Effector memory CD8-positive, alpha-beta T cell (primary cell): ENCODE measurements around the gene EEF1A2.
A peak's percentile ranks its signal among the peaks of the same experiment; 100 is the strongest.
"Not testable (repeated sequence)": the region's sequence is repeated elsewhere in the genome, so short reads cannot be mapped to it uniquely, and the experiment has no call there.

ENCODE experiments used
- ATAC-seq: fragments of 150-1000 bp; cut with Tn5 transposase; replicated peaks from 2 replicates; pipeline ENCODE4 v1.10.0; 2021; ENCODE audit warnings: mild to moderate bottlenecking, moderate library complexity
- DNase-seq, 3 experiments: peaks; one replicate each; pipeline ENCODE4 v3.0.0; 2021
- H3K27ac Mint-ChIP-seq, 2 donors: one replicate each; pipeline ENCODE4 v1.8.0; 2022; ENCODE audit warnings: mild to moderate bottlenecking in 2 of 2, mixed read lengths in 2 of 2, moderate library complexity in 2 of 2
- H3K27me3 Mint-ChIP-seq, 2 donors: one replicate each; pipeline ENCODE4 v1.8.0; 2022; ENCODE audit warnings: mixed read lengths in 2 of 2
- H3K36me3 Mint-ChIP-seq: one replicate; pipeline ENCODE4 v1.8.0; 2022; ENCODE audit warnings: mild to moderate bottlenecking, moderate library complexity, mixed read lengths; ENCODE audit not compliant: insufficient read depth
- H3K4me1 Mint-ChIP-seq, 2 donors: one replicate each; pipeline ENCODE4 v1.8.0; 2022; ENCODE audit warnings: low read depth in 2 of 2, mixed read lengths in 2 of 2
- H3K4me3 Mint-ChIP-seq, 2 donors: one replicate each; pipeline ENCODE4 v1.8.0; 2022; ENCODE audit warnings: mild to moderate bottlenecking in 2 of 2, mixed read lengths in 2 of 2, moderate library complexity in 2 of 2
- H3K9me3 Mint-ChIP-seq, 2 donors: one replicate each; pipeline ENCODE4 v1.8.0; 2022; ENCODE audit warnings: mixed read lengths in 2 of 2

Gene EEF1A2

DNA sequence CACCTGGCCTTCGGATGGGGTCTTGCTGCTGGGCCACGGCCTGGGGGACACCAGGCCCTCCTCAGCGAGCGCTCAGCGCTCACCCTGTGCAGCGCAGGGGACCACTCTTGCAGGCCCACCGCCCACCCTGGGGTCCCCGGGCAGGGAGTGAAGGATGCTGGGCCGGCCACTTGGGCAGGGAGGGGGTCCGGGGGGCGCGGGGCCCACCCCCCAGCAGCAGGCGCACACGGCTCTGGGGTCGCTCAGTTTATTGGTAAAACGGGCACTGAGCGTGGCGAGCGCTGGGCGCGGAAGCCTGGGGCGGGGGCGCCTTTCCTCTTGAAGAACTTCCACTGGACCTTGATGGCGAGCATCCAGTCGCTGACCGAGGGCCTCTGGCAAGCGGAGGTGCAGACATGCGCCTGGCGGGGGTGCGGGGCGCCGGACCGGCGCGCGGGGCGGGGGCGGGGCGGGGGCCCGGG, 11.1 kb downstream of the EEF1A2 start:
- Mint-ChIP-seq H3K36me3 (peaks cover 3% of the 10 kb centered on the region), H3K27ac (no peak overlapping the region), H3K27me3 (peaks cover 11 to 66% of the 10 kb centered on the region in 2 donors), H3K4me3 (no peak overlapping the region), H3K4me1 (peaks cover 3 to 4% of the 10 kb centered on the region in 2 donors), H3K9me3 (no peaks in the 10 kb centered on the region)
- DNase-seq = no peak
- no peak for ATAC-seq

DNA sequence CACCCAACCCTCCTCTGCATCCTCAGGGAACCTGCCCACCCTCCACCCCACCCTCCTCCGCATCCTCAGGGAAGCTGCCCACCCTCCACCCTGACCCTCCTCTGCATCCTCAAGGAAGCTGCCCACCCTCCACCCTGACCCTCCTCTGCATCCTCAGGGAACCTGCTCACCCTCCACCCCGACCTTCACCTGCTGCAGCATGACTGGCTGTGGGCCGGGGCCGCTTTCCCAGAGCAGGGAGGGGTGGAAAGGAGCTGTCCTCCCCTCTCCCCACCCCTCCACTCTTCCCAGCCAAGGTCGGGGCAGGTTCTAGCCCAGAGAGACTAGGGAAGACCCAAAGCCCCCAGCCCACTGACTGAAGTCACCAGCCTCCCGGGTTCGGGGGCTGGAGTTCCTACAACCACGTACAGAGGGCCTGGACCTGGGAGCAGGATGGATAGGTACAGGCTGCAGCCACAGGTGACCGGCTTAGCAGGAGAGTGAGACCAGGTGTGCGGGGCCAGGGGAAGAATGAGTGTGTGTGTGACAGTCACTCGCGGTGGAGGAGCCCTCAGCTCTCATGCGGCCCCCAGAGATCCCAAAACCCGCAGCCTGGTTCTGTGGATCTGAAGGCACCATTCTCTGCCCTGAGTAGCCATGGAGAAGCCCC, 11.6 kb downstream of the EEF1A2 start:
- no peak overlapping the region for H3K4me3 Mint-ChIP-seq
- no peak for ATAC-seq
- DNase-seq = no peak
- peaks cover 3 to 4% of the 10 kb centered on the region in 2 donors for H3K4me1 Mint-ChIP-seq
- no peak overlapping the region for H3K27ac Mint-ChIP-seq
- no peaks in the 10 kb centered on the region for H3K9me3 Mint-ChIP-seq
- peaks cover 3% of the 10 kb centered on the region for H3K36me3 Mint-ChIP-seq
- H3K27me3 Mint-ChIP-seq = peaks cover 17 to 72% of the 10 kb centered on the region in 2 donors

DNA sequence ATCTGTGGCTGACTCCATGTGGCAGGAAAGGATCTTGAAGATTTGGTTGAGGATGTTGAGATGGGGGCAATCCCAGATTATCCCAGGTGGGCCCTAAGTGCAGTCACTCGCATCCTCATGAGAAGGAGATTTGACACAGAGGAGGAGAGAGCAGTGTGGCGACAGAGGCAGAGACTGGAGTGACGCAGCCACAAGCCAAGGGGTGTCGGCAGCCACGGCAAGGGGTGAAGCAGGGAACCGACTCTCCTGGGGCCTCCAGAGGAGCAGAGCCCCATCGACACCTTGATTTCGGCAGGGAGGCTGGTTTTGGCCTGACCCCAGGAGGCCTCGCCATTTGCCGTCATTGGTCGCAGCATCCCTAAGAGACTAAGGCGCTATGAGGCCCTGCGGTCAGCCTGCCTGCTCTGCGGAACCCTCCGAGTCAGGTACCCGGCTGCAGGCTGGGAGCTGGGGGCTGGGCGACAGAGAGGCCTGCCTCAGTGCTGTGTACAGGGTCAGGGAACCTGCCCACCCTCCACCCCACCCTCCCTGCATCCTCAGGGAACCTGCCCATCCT, 12.5 kb downstream of the EEF1A2 start:
- ATAC-seq (no peak), DNase-seq (no peak)
- Mint-ChIP-seq H3K9me3 (no peaks in the 10 kb centered on the region), H3K27ac (no peak overlapping the region), H3K27me3 (peaks cover 22 to 74% of the 10 kb centered on the region in 2 donors), H3K4me3 (no peak overlapping the region), H3K36me3 (peaks cover 3% of the 10 kb centered on the region), H3K4me1 (peaks cover 3 to 4% of the 10 kb centered on the region in 2 donors)

DNA sequence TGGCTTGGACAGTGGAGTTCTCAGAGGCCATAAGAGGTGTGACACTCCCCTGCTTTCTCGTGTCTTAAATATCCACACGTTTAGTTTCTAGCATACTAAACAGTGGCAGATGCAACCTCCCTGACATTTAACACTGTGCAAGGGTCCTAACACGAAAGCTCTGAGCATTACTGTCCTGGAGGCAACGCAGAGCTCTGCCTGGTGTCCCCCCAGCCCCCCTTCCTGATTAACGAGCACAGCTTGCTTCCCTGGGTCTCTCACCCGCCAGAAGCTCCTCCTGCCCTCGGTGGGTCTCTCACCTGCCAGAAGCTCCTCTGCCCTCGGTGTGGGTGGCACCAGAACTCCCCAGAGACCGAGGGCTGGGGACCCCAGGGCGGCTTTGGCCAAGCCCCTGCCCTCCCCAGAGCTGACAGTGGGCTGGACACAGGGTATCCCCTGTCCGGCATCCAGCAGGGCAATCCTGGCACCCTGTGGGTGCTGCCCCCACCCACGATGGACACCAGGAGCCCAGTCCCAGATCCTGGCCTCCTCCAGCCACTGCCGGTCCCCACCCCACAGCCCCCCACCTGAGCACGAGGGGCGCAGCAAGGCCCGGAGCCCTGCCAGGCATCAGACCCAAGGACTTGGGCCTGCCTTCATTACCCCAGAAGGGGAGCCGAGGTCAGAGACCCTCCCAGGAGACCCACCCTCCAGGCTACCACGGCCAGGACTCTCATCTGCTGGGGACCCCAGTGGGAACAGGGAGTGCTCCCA, 14.1 kb downstream of the EEF1A2 start:
- H3K27ac Mint-ChIP-seq = no peak overlapping the region
- H3K9me3 Mint-ChIP-seq = no peaks in the 10 kb centered on the region
- H3K27me3 Mint-ChIP-seq = peaks cover 31 to 71% of the 10 kb centered on the region in 2 donors
- ATAC-seq = no peak
- no peak overlapping the region for H3K4me3 Mint-ChIP-seq
- no peak for DNase-seq
- peaks cover 3 to 4% of the 10 kb centered on the region in 2 donors for H3K4me1 Mint-ChIP-seq
- peaks cover 3% of the 10 kb centered on the region for H3K36me3 Mint-ChIP-seq

DNA sequence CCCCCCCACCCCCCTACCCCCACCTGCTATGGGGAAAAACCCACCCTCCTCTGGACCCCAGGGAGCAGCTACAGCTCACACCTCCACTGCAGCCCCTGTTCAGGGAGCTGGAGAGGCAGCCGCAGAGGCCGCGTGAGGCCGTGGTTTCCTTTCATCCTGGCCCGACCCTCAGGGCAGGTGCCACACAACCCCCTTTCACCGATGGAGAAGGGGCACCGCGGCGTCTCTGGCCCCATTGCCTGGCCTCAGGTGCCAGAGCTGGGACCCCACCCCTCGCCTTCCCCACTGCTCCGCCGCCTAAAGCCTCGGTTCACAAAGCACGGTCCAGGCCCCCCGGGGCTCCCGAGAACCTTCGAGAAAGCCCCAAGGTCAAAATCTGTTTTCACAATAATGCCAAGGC, 14.6 kb downstream of the EEF1A2 start:
- H3K4me3 Mint-ChIP-seq = no peak overlapping the region

DNA sequence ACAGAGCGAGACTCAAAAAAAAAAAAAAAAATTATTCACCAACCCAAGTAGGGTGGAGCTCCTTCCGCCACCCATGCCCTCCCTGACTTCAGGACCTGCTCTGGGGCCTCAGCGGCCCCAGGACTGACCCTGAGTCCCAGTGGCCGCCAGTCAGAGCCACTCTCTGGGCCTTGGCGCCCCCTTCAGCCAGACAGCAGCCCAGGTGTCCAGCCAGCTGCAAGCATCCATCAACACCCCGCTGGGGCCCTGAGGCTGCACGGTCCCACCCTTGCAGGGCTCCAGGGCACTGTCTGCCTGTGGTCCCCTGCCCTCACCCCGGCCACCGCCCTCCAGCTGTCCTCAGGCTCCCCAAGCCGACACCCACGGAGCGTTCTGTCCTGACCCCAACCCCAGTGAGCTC, 15.0 kb downstream of the EEF1A2 start:
- Mint-ChIP-seq H3K27ac (no peak overlapping the region), H3K36me3 (peaks cover 3% of the 10 kb centered on the region), H3K27me3 (peaks cover 31 to 66% of the 10 kb centered on the region in 2 donors), H3K4me1 (peaks cover 3 to 4% of the 10 kb centered on the region in 2 donors), H3K4me3 (no peak overlapping the region), H3K9me3 (no peaks in the 10 kb centered on the region)
- ATAC-seq (no peak), DNase-seq (no peak)

More for the DNA sequence above, 14.6 kb downstream of the EEF1A2 start:
- Mint-ChIP-seq H3K9me3 (no peaks in the 10 kb centered on the region), H3K27me3 (peaks cover 31 to 67% of the 10 kb centered on the region in 2 donors), H3K27ac (no peak overlapping the region), H3K36me3 (peaks cover 3% of the 10 kb centered on the region), H3K4me1 (peaks cover 3 to 4% of the 10 kb centered on the region in 2 donors)
- DNase-seq (no peak), ATAC-seq (no peak)

DNA sequence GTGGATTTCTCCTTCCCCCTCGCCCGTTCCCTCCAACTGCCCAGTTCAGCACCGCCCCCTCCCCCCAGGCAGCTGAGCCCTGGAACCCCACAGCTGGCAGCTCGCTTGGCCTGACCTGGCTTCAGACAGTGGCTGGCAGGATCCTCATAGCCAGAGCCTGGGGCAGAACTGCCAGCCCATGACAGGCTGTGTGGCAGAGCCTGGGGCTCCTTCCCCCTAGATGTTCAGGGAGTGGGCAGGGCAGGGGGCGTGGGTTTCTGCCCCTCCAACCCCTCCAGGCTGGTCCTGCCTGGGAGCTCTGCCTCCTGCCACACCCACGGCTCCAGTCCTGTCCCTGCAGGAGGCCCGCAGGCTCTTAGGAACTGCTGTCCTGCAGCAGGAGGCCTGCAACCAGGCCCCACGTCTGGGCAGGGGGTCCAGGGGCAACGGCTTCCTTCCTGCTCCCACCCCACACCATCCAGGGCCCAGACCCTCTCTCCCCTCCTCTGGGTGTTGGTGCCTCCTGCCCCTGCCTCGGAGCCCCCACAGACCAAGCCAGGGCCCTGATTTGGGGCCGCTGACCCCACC, 16.8 kb downstream of the EEF1A2 start:
- peaks cover 3 to 4% of the 10 kb centered on the region in 2 donors for H3K4me1 Mint-ChIP-seq
- H3K4me3 Mint-ChIP-seq = no peak overlapping the region
- DNase-seq (no peak), ATAC-seq (no peak)
- H3K27ac Mint-ChIP-seq = peak overlapping the region in 1 of 2 donors; percentile 53
- peaks cover 3% of the 10 kb centered on the region for H3K36me3 Mint-ChIP-seq
- H3K9me3 Mint-ChIP-seq = no peaks in the 10 kb centered on the region
- H3K27me3 Mint-ChIP-seq = peaks cover 46 to 77% of the 10 kb centered on the region in 2 donors

DNA sequence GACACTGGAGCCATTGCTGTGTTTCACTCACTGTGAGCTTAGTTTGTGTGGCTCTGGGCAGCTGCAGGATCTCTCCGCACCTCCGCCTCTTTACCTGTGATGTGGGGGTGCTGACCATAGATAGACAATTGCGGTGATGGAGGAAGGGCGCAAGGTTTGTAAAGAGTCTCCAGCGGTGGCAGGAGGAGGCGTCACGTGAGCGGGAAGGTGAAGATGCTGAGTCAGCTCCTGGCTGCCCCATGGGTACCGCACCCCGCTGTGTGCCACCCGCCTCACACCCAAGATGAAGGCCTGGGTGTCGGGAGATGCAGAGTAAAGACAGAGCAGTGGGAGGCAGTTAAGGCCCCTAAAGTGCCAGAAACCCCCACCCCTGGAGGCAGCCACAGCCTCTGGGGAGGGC, 17.4 kb downstream of the EEF1A2 start:
- ATAC-seq = no peak
- peak overlapping the region in 1 of 2 donors; percentile 53 for H3K27ac Mint-ChIP-seq
- H3K9me3 Mint-ChIP-seq = no peaks in the 10 kb centered on the region
- peaks cover 3 to 4% of the 10 kb centered on the region in 2 donors for H3K4me1 Mint-ChIP-seq
- peaks cover 3% of the 10 kb centered on the region for H3K36me3 Mint-ChIP-seq
- no peak for DNase-seq
- H3K4me3 Mint-ChIP-seq = no peak overlapping the region
- peaks cover 51 to 81% of the 10 kb centered on the region in 2 donors for H3K27me3 Mint-ChIP-seq

DNA sequence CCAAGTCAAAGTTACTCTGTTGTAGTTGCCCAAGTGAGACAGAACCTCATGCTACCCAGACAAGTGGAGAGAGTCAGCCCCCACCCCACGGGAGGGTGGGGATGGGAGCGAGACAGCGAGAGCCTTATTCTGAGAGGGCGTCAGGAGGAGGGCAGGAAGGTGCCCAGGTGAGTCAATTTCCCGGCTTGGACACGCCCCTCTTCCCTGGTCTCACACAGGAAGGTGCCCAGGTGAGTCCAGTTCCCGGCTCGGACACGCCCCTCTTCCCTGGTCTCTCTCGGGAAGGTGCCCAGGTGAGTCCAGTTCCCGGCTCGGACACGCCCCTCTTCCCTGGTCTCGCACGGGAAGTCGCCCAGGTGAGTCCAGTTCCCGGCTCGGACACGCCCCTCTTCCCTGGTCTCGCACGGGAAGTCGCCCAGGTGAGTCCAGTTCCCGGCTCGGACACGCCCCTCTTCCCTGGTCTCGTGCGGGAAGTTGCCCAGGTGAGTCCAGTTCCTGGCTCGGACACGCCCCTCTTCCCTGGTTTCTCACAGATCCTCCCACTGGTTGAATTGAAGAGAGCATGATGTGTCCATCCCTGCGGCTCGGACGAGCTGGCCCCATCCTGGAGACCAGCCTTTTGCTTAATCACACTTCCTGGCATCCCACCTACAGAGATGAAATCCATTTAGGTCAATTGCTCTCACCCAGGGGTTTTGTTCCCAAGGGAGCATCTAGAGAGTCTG, 19.0 kb downstream of the EEF1A2 start:
- H3K27me3 Mint-ChIP-seq = peaks cover 54 to 83% of the 10 kb centered on the region in 2 donors
- not testable (repeated sequence) for H3K27ac Mint-ChIP-seq, H3K9me3 Mint-ChIP-seq, DNase-seq, H3K36me3 Mint-ChIP-seq, H3K4me1 Mint-ChIP-seq, ATAC-seq, H3K4me3 Mint-ChIP-seq

DNA sequence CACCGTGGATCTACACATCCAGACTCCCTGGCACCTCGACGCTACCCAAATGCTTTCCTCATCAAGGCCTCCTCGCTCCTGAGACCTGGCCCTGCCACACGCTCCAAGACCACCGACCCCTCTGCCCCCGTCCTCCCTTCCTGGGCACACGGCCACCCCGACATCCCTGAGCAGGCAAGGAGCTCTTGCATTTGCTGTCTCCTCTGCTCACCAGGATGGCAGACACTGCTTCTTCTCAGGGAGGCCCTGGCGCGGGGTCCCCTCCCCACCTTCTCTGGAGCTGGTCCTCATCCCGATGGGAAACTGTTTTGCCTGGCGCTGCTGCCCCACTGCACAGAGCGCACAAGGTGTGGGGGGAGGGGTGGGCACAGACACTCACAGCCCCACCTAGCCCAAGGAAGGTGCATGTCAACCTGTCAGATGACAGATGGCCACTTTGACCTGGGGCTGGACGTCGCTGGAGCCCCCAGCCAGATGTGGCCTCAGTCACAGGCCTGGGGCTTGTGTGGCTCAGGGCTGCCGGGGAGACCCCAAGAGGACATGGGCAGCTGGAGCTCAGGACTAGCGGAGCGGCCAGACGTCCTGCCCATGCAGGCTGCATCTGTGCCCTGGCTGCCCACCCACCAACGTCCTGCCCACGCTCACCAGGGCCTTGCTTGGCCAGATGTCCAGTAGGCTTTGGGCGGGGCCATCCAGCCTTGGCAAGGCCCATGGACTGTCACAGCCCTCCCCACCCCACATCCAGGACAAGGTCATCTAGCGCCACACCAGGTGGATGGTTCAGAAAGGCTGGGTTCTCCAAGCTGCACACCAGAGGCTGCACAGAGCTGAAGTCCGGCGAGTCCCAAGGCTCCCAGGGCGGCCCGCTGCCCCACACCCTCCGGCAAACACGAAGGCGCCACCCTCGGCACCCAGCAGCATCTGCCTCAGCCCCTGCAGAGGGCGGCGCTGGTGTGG, 20.3 kb downstream of the EEF1A2 start:
- ATAC-seq (no peak), DNase-seq (no peak)
- H3K4me3 Mint-ChIP-seq = no peak overlapping the region
- H3K36me3 Mint-ChIP-seq = peaks cover 3% of the 10 kb centered on the region
- peaks cover 66 to 87% of the 10 kb centered on the region in 2 donors for H3K27me3 Mint-ChIP-seq
- peaks cover 8 to 12% of the 10 kb centered on the region in 2 donors for H3K4me1 Mint-ChIP-seq
- no peaks in the 10 kb centered on the region for H3K9me3 Mint-ChIP-seq
- H3K27ac Mint-ChIP-seq = no peak overlapping the region

DNA sequence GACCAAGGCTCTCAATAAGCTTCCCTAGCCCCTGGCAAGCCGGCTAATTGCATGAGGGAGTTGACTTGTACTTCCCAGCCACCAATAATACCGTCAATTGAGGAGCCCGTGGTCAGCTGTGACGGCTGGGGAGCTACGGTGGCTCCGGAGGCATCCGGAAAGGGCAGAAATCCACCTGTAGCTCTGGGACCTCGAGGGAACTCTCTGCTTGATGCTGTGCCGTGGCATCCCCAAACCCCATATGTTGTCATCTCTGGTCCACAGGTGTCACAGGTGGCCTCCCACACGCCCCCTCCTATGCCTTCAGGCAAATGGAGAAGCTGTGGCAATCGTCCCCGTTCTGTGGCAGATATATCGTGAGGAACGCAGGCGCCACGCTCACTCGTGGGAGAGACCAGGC, 20.9 kb downstream of the EEF1A2 start:
- H3K36me3 Mint-ChIP-seq = no peaks in the 10 kb centered on the region
- no peak overlapping the region for H3K4me3 Mint-ChIP-seq
- ATAC-seq (no peak), DNase-seq (no peak)
- H3K27ac Mint-ChIP-seq = no peak overlapping the region
- H3K4me1 Mint-ChIP-seq = peaks cover 7 to 10% of the 10 kb centered on the region in 2 donors
- no peaks in the 10 kb centered on the region for H3K9me3 Mint-ChIP-seq
- peaks cover 64 to 89% of the 10 kb centered on the region in 2 donors for H3K27me3 Mint-ChIP-seq

DNA sequence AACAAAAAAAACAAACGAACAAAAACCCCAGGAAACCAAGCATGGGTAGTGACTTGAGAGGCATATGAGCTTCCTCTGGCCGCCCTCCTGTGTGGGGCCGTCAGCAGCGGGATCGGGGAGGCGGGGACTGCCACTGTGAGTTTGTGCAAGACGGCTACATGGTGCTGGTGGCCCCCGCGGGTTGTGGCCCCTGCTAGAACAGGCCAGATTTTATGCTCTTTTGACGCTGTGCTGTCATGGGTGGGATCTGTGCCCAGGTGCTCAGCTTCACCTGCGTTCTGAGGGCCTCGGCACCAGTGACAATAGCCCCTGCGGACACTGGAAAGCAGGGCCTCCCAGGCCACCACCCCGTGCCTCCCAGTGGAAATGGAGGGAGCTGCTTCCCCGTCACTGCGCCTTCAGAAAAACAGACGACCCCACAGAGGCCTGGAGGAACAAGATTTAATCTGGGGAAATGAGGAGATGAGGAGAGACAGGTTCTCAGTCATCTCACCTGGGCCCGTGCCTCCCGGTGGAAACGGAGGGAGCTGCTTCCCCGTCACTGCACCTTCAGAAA, 21.7 kb downstream of the EEF1A2 start:
- Mint-ChIP-seq H3K9me3 (no peaks in the 10 kb centered on the region), H3K36me3 (no peaks in the 10 kb centered on the region), H3K4me3 (no peak overlapping the region), H3K27me3 (peaks cover 56 to 82% of the 10 kb centered on the region in 2 donors), H3K27ac (no peak overlapping the region), H3K4me1 (peaks cover 6 to 8% of the 10 kb centered on the region in 2 donors)
- ATAC-seq = no peak
- DNase-seq = no peak
